Measurements from ENCODE around the gene PLPPR5. TPM values are rescaled to one million over a fixed set of nuclear protein-coding genes. Genes with fewer than 3 reads are reported as not detected.

The PLPPR5 gene
- polyA plus RNA-seq, 1 donor (not counting 4 experiments of a cell fraction or from before 2014, with no cell fraction given), result 0.93 TPM

GRCh38 chr1:98962156-98962555 lies 42.5 kb downstream of the PLPPR5 start:
- Histone ChIP-seq H3K4me3 (ENCODE audit: control insufficient read depth in 2 of 3, extremely low read depth in 1 of 3, insufficient read depth in 2 of 3, low read depth in 1 of 3, low read length in 3 of 3) (no peak overlapping the region), H3K4me2 (ENCODE audit: control insufficient read depth, extremely low read depth, insufficient read depth, low read depth, low read length) (no peak overlapping the region), H3K9me1 (ENCODE audit: control insufficient read depth, extremely low read depth, insufficient read depth, low read length) (no peaks in the 10 kb centered on the region), H3K79me2 (ENCODE audit: control insufficient read depth, insufficient read depth, low read length) (no peaks in the 10 kb centered on the region), H3K9ac (ENCODE audit: control insufficient read depth, extremely low read depth, insufficient read depth, low read length) (no peak overlapping the region), H3K36me3 (ENCODE audit: control insufficient read depth in 2 of 2, extremely low read depth in 1 of 2, insufficient read depth in 2 of 2, low read length in 2 of 2) (no peaks in the 10 kb centered on the region), H2AFZ (ENCODE audit: control insufficient read depth, low read length) (no peak overlapping the region), H3K27ac (ENCODE audit: control insufficient read depth, insufficient read depth, low read length) (no peak overlapping the region), H3K9me3 (ENCODE audit: control insufficient read depth, low read depth, low read length) (no peaks in the 10 kb centered on the region), H3K4me1 (ENCODE audit: control insufficient read depth, extremely low read depth, insufficient read depth, low read length) (no peaks in the 10 kb centered on the region), H4K20me1 (ENCODE audit: control insufficient read depth, extremely low read depth, insufficient read depth, low read length) (no peaks in the 10 kb centered on the region), H3K27me3 (ENCODE audit: control insufficient read depth, extremely low read depth, insufficient read depth, low read length) (no peaks in the 10 kb centered on the region)
- FAIRE-seq (no peak), DNase-seq (ENCODE audit: low read depth, low spot score) (no peak)
- dilution Hi-C loops (cut with MboI; ENCODE audit: extremely low pct_ligation_motif_present, low sequenced_read_pairs), result no loop called here
- TF ChIP-seq CTCF (optimal IDR thresholded peaks at IDR 0.05 in 1 of 3, IDR thresholded peaks at IDR 0.05 in 1 of 3, conservative IDR thresholded peaks at IDR 0.05 in 1 of 3; ENCODE audit: extremely low read depth in 1 of 3, insufficient read depth in 2 of 3, low read length in 3 of 3) (no peak), EZH2 (IDR thresholded peaks at IDR 0.05; ENCODE audit: low read length) (no peak)

DNA sequence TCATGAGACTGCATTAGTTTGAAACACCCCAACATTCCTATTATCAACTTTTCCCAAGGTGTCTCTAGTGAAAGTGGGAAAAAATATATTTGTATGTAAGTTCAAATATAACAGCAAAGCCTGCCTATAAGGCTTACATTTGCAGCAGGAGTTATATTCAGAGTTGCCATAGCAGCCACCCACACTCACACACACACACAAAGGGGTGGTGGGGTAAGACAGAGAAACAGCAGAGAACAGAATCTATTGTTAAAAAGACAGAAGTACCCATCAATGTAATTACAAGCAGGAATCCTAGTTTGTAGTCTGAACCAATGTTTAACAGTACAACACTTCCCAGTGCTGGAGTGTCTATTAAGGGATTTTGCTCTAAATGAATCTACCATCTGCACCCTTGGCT lies 55.0 kb downstream of the PLPPR5 start:
- H3K4me3 ChIP-seq (ENCODE audit: control insufficient read depth in 2 of 3, extremely low read depth in 1 of 3, insufficient read depth in 2 of 3, low read depth in 1 of 3, low read length in 3 of 3), result no peak overlapping the region
- no peaks in the 10 kb centered on the region for H4K20me1 ChIP-seq (ENCODE audit: control insufficient read depth, extremely low read depth, insufficient read depth, low read length)
- H3K27me3 ChIP-seq (ENCODE audit: control insufficient read depth, extremely low read depth, insufficient read depth, low read length), result no peaks in the 10 kb centered on the region
- FAIRE-seq (no peak), DNase-seq (ENCODE audit: low read depth, low spot score) (no peak)
- H3K27ac ChIP-seq (ENCODE audit: control insufficient read depth, insufficient read depth, low read length), result no peak overlapping the region
- TF ChIP-seq CTCF (optimal IDR thresholded peaks at IDR 0.05 in 1 of 3, IDR thresholded peaks at IDR 0.05 in 1 of 3, conservative IDR thresholded peaks at IDR 0.05 in 1 of 3; ENCODE audit: extremely low read depth in 1 of 3, insufficient read depth in 2 of 3, low read length in 3 of 3) (no peak), EZH2 (IDR thresholded peaks at IDR 0.05; ENCODE audit: low read length) (no peak)
- no peak overlapping the region for H3K4me2 ChIP-seq (ENCODE audit: control insufficient read depth, extremely low read depth, insufficient read depth, low read depth, low read length)
- H3K9me1 ChIP-seq (ENCODE audit: control insufficient read depth, extremely low read depth, insufficient read depth, low read length), result no peaks in the 10 kb centered on the region
- no peaks in the 10 kb centered on the region for H3K79me2 ChIP-seq (ENCODE audit: control insufficient read depth, insufficient read depth, low read length)
- H3K9ac ChIP-seq (ENCODE audit: control insufficient read depth, extremely low read depth, insufficient read depth, low read length), result no peak overlapping the region
- no peaks in the 10 kb centered on the region for H3K4me1 ChIP-seq (ENCODE audit: control insufficient read depth, extremely low read depth, insufficient read depth, low read length)
- H2AFZ ChIP-seq (ENCODE audit: control insufficient read depth, low read length), result no peak overlapping the region
- H3K9me3 ChIP-seq (ENCODE audit: control insufficient read depth, low read depth, low read length), result no peaks in the 10 kb centered on the region
- dilution Hi-C loops (cut with MboI; ENCODE audit: extremely low pct_ligation_motif_present, low sequenced_read_pairs), result no loop called here
- H3K36me3 ChIP-seq (ENCODE audit: control insufficient read depth in 2 of 2, extremely low read depth in 1 of 2, insufficient read depth in 2 of 2, low read length in 2 of 2), result no peaks in the 10 kb centered on the region
